ENCODE data around the gene PEX7.
A peak's percentile ranks its signal among the peaks of the same experiment; 100 is the strongest.

PEX7 gene

DNA sequence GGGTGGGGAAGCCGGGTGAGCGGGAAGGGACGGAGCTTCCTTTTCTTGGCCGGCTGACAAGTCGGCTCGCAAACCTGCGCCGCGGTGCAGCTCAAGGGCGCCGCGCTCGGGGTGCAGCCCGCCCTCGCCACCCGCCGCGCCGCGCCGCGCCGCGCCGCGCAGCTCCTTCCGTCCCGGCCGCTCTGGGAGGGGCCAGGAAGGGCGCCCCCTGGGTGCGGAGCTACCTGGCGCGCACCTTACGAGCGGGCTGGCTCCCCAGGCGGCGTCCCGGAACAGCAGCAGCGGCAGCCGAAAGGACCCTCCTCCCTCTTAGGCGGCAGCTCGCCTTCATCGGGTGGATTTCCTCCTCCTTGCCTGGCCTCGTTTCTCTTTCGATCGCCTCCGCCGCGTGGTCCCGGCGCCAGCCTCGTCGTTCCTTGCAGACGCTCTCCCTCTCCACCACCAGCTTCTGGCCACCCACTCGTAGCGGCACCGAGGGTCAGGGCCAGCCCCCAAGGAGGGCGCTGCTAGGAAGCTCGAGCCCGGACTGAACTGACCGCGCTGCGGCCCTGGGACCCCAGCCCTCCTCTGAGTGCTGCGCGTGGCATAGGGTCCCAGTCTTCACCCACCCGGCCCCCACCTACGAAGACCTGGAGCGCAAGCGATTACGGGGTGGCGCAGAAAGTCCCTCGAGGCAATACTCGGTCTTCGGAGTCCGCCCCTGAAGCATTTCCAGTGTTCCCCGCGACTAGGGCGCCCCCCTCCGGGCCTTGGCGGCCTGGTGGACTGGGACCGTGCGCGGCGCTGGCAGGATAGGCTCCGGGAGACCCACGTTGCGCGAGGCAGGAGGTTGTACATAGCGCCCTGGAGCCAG, 29.8 kb upstream of the PEX7 start, which contains the start of gene MAP3K5:
Gene MAP3K5, minus strand, starts transcription at position 68 of the 853 bp plus-strand sequence. CDS start 320 bp downstream, outside the sequence.
- H3K4me1 ChIP-seq = peaks cover 24 to 46% (median 38%) of the 10 kb centered on the region in 10 experiments
- no peaks in the 10 kb centered on the region for H3K27me3 ChIP-seq
- peak within 1 kb of the TSS; percentile 77 to 99 (median 84) for H3K4me3 ChIP-seq
- peak within 1 kb of the TSS; percentile 73 to 92 (median 90) for H3K27ac ChIP-seq
- no peak for TF ChIP-seq Cebpa-rat (IDR thresholded peaks at IDR 0.05)
- peaks cover 0 to 24% (median 0%) of the 10 kb centered on the region in 11 experiments; a peak in 4 of 22 replicates for H4K20me1 ChIP-seq
- H3K4me2 ChIP-seq = peak within 1 kb of the TSS; percentile 82 to 97 (median 92)
- peak within 1 kb of the TSS; percentile 76 to 94 (median 88) for H3K9ac ChIP-seq
- peaks cover 0 to 20% (median 8%) of the 10 kb centered on the region in 11 experiments; a peak in 13 of 22 replicates for H3K36me3 ChIP-seq
- H3K9me3 ChIP-seq (replicated peaks in 1 of 11) = peaks cover 0 to 19% (median 6%) of the 10 kb centered on the region in 11 experiments; a peak in 11 of 22 replicates

DNA sequence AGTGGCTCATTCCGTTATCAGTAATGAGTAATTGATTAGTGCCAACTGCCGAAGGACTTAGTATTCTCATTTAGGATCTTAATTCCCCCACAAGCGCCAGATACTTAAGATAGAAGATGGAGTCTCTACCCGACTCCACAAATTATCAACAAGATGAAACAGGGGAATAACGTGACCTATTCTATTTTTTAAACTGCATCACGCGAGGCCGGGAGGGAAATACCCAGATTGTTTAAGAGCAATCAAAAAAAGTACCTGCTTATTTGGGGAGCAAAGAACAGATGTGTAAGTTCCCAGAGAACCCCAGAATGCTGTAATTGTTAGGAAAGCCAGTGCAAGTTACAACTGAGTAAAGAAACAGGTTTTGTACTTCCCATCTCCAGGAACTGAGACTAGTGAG, 29.0 kb upstream of the PEX7 start:
- Histone ChIP-seq H3K4me3 (peak overlapping the region; percentile 77 to 99 (median 84); a peak in 19 of 20 replicates), H3K27me3 (no peaks in the 10 kb centered on the region), H4K20me1 (peaks cover 0 to 16% (median 0%) of the 10 kb centered on the region in 11 experiments; a peak in 4 of 22 replicates), H3K4me2 (peak overlapping the region; percentile 82 to 97 (median 92)), H3K27ac (peak overlapping the region in 10 of 11 experiments; percentile 73 to 92 (median 90); a peak in 19 of 22 replicates), H3K9me3 (replicated peaks in 1 of 11) (peaks cover 4 to 20% (median 8%) of the 10 kb centered on the region in 11 experiments; a peak in 16 of 22 replicates), H3K4me1 (peaks cover 23 to 39% (median 33%) of the 10 kb centered on the region in 10 experiments), H3K9ac (peak overlapping the region; percentile 76 to 94 (median 88)), H3K36me3 (peaks cover 0 to 12% (median 8%) of the 10 kb centered on the region in 11 experiments; a peak in 9 of 22 replicates)
- TF ChIP-seq Cebpa-rat (IDR thresholded peaks at IDR 0.05) = no peak

DNA sequence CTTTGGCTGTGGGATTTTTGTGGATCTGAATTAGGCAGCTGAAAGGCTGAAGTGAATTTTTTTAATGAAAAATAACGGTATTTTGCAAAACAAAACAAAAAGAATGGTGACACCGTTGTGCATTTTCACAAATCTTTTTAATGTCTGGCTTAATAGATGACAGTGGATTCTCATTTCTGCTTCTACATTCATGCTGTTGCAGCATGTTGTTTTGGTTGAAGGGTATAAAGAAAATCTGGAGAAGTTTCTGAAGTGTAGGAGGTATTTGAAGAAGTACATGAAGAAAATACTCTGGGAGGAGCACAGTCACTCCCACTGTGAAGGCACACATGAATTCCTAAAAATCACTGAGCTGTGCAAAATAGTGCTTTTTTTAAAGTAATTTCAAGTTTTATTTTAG, 27.0 kb upstream of the PEX7 start:
- Histone ChIP-seq H3K4me2 (peak overlapping the region in 2 of 11 experiments; percentile 15 to 38; a peak in 3 of 22 replicates), H3K36me3 (no peaks in the 10 kb centered on the region), H4K20me1 (no peaks in the 10 kb centered on the region), H3K27me3 (no peaks in the 10 kb centered on the region), H3K27ac (no peak overlapping the region), H3K4me1 (peaks cover 8 to 22% (median 18%) of the 10 kb centered on the region in 10 experiments), H3K9ac (no peak overlapping the region), H3K9me3 (replicated peaks in 1 of 11) (peaks cover 0 to 16% (median 9%) of the 10 kb centered on the region in 11 experiments; a peak in 13 of 22 replicates), H3K4me3 (no peak overlapping the region)
- TF ChIP-seq Cebpa-rat (IDR thresholded peaks at IDR 0.05) = no peak

DNA sequence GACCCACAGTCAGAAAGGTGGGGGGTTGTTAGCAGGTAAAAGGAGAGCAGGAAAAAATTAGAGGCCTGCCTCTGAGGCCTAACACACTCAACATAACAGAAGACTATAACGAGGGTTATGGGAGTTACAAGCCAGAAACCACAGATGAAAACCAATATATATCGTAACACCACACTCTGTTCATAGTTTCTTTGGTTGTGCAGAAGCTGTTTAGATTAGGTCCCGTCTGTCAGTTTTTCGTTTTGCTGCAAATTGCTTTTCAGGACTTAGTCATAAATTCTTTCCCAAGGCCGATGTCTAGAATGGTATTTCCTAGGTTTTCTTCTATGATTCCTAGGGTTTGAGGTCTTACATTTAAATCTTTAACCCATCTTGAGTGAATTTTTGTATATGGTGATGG, 26.4 kb upstream of the PEX7 start:
- Histone ChIP-seq H3K9me3 (replicated peaks in 1 of 11) (peaks cover 0 to 16% (median 9%) of the 10 kb centered on the region in 11 experiments; a peak in 13 of 22 replicates), H3K4me2 (peak overlapping the region in 2 of 11 experiments; percentile 15 to 38; a peak in 1 of 22 replicates), H3K9ac (no peak overlapping the region), H3K4me3 (no peak overlapping the region), H3K27me3 (no peaks in the 10 kb centered on the region), H3K36me3 (no peaks in the 10 kb centered on the region), H4K20me1 (no peaks in the 10 kb centered on the region), H3K4me1 (peaks cover 8 to 22% (median 13%) of the 10 kb centered on the region in 10 experiments), H3K27ac (no peak overlapping the region)
- no peak for TF ChIP-seq Cebpa-rat (IDR thresholded peaks at IDR 0.05)

DNA sequence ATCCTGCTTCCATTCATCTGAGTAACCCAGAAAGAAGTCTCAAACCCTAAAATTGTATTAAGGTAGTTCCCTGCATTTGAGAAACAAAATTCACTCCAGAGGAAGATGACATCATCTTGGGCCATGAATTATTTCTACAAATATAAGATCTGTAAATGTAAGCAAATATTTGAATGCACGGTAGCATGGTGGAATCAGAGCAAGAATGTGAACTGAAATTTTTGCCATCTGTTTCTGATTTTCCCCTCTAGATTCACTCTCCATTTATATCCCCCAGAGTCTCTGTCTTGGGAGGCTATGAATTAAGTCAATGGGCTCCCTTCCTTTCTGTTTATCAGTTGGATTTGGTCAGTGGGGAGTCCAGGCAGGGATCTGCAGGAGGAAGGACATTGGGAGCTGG, 24.3 kb upstream of the PEX7 start:
- Histone ChIP-seq H3K4me1 (peaks cover 8 to 22% (median 10%) of the 10 kb centered on the region in 10 experiments), H4K20me1 (no peaks in the 10 kb centered on the region), H3K36me3 (no peaks in the 10 kb centered on the region), H3K9me3 (replicated peaks in 1 of 11) (peaks cover 0 to 20% (median 10%) of the 10 kb centered on the region in 11 experiments; a peak in 13 of 22 replicates), H3K9ac (no peak overlapping the region), H3K4me3 (no peak overlapping the region), H3K4me2 (no peak overlapping the region), H3K27me3 (no peaks in the 10 kb centered on the region), H3K27ac (no peak overlapping the region)
- no peak for TF ChIP-seq Cebpa-rat (IDR thresholded peaks at IDR 0.05)

DNA sequence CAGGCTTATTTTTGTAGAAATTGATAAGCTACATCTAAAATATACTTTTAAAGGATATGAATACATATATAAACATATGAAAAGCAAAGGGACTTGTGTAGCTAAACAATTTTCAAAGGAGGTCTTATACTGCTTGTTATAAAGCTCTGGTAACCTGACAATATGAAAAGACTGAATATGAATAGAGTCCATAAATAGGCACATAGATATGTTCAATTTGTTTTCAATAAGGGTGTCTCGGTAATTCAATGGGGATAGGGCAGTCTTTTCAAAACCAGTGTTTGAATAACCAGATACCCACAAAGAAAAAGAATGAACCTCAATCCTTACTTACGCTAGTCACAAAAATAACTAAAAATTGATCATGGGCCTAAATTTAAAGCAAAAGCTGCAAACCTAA, 20.8 kb upstream of the PEX7 start:
- Histone ChIP-seq H3K4me2 (no peak overlapping the region), H3K36me3 (no peaks in the 10 kb centered on the region), H3K4me1 (no peaks in the 10 kb centered on the region), H4K20me1 (no peaks in the 10 kb centered on the region), H3K9ac (no peak overlapping the region), H3K27me3 (no peaks in the 10 kb centered on the region), H3K4me3 (no peak overlapping the region), H3K9me3 (replicated peaks in 1 of 11) (peaks cover 0 to 33% (median 13%) of the 10 kb centered on the region in 11 experiments; a peak in 16 of 22 replicates), H3K27ac (no peak overlapping the region)
- TF ChIP-seq Cebpa-rat (IDR thresholded peaks at IDR 0.05) = no peak

DNA sequence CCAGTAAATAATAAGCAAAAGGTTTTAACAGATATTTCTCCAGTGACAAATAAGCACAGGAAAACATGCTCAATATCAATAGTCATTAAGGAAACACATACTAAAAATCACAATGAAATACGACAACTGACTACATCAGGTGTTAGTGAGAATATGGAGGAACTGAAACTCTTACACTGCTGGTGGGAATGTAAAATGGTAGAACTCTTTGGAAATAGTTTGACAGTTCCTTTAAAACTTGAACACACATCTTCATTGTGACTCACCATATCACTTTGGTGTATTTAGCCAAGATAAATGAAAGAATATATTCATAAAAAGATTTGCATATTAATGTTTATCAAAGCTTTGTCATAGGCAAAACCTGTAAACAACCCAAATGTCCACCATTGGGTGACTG, 18.8 kb upstream of the PEX7 start:
- H3K4me2 ChIP-seq = no peak overlapping the region
- no peaks in the 10 kb centered on the region for H3K27me3 ChIP-seq
- H3K27ac ChIP-seq = no peak overlapping the region
- H3K9ac ChIP-seq = no peak overlapping the region
- no peaks in the 10 kb centered on the region for H3K36me3 ChIP-seq
- peaks cover 0 to 18% (median 7%) of the 10 kb centered on the region in 11 experiments; a peak in 10 of 22 replicates for H3K9me3 ChIP-seq (replicated peaks in 1 of 11)
- no peaks in the 10 kb centered on the region for H4K20me1 ChIP-seq
- no peaks in the 10 kb centered on the region for H3K4me1 ChIP-seq
- TF ChIP-seq Cebpa-rat (IDR thresholded peaks at IDR 0.05) = no peak
- no peak overlapping the region for H3K4me3 ChIP-seq

DNA sequence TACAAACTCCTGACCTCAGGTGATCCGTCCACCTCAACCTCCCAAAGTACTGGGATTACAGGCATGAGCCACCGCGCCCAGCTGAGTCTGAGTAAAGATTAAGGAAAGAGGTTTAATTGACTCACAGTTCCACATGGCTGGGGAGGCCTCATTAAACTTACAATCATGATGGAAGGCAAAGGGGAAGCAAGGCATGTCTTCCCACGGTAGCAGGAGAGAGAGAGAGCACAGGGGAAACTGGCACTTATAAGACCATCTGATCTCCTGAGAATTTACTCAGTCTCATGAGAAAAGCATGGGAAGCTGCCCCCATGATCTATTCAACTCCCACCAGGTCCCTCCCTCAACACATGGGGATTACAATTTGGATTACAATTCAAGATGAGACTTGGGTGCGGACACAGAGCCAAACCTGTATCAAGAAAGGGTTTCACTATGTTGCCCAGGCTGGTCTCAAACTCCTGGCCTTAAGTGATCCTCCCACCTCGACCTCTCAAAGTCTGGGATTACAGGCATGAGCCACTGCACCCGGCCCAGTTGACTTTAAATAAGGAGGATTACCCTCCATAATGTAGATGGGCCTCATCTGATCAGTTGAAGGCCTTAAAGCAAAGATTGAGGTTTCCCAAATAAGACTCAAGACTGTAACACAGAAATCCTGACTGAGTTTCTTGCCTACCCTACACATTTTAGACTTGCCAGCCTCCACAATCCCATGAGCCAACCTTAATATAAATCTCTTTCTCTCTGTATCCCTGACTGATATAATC, 13.1 kb upstream of the PEX7 start:
- Histone ChIP-seq H3K9me3 (replicated peaks in 1 of 11) (peaks cover 0 to 1% (median 0%) of the 10 kb centered on the region in 11 experiments; a peak in 4 of 22 replicates), H4K20me1 (no peaks in the 10 kb centered on the region), H3K36me3 (no peaks in the 10 kb centered on the region), H3K27ac (no peak overlapping the region), H3K27me3 (no peaks in the 10 kb centered on the region), H3K4me3 (no peak overlapping the region), H3K4me2 (no peak overlapping the region), H3K4me1 (no peaks in the 10 kb centered on the region), H3K9ac (no peak overlapping the region)
- TF ChIP-seq Cebpa-rat (IDR thresholded peaks at IDR 0.05) = no peak
